Astrocyte (in vitro differentiated cells and primary cell): ENCODE measurements around the gene GRB10. TPM values are rescaled to one million over a fixed set of nuclear protein-coding genes. Genes with fewer than 3 reads are reported as not detected.

ENCODE experiments used
- DNase-seq: peaks from one replicate; pipeline ENCODE4 v3.0.0-alpha.2; 2010; ENCODE audit warnings: low read depth
- FAIRE-seq: peaks from 2 replicates; lab custom pipeline; 2011; peaks lifted over from hg19 to GRCh38; lab: Jason Lieb, UNC
- H2AFZ ChIP-seq: 2 replicates; pipeline ENCODE4 v1.6.0; 2012; ENCODE audit warnings: low read depth, low read length, inconsistent platforms
- H3K27ac ChIP-seq: 2 replicates; pipeline ENCODE4 v1.5.1; 2011; ENCODE audit warnings: low read depth, low read length, inconsistent platforms
- H3K27me3 ChIP-seq: 2 replicates; pipeline ENCODE4 v1.6.0; 2011; ENCODE audit warnings: low read length, inconsistent platforms; ENCODE audit not compliant: insufficient read depth
- H3K36me3 ChIP-seq: 2 replicates; pipeline ENCODE4 v1.5.1; 2011; ENCODE audit warnings: low read length, inconsistent platforms; ENCODE audit not compliant: insufficient read depth
- H3K4me1 ChIP-seq: 2 replicates; pipeline ENCODE4 v1.5.1; 2011; ENCODE audit warnings: low read length, inconsistent platforms; ENCODE audit not compliant: insufficient read depth
- H3K4me2 ChIP-seq: 2 replicates; pipeline ENCODE4 v1.6.0; 2012; ENCODE audit warnings: low read length, inconsistent platforms
- H3K4me3 ChIP-seq: 2 replicates; pipeline ENCODE4 v1.5.1; 2011; ENCODE audit warnings: low read depth, mild to moderate bottlenecking, low read length, inconsistent platforms; ENCODE audit not compliant: insufficient read depth
- H3K79me2 ChIP-seq: 2 replicates; pipeline ENCODE4 v1.6.0; 2012; ENCODE audit warnings: mild to moderate bottlenecking, low read length, inconsistent platforms; ENCODE audit not compliant: insufficient read depth
- H3K9ac ChIP-seq: 2 replicates; pipeline ENCODE4 v1.6.0; 2012; ENCODE audit warnings: mild to moderate bottlenecking, low read length, inconsistent platforms
- H3K9me3 ChIP-seq: 2 replicates; pipeline ENCODE4 v1.5.1; 2012; ENCODE audit warnings: low read depth, mild to moderate bottlenecking, low read length, inconsistent platforms; ENCODE audit not compliant: insufficient read depth
- H4K20me1 ChIP-seq: 2 replicates; pipeline ENCODE4 v1.6.0; 2012; ENCODE audit warnings: low read length, inconsistent platforms; ENCODE audit not compliant: insufficient read depth
- H3K27ac Mint-ChIP-seq: one replicate; pipeline ENCODE4 v1.8.0; 2021; ENCODE audit warnings: mild to moderate bottlenecking, mixed read lengths; ENCODE audit not compliant: unreplicated experiment
- H3K27me3 Mint-ChIP-seq: one replicate; pipeline ENCODE4 v1.8.0; 2021; ENCODE audit warnings: low read depth, mixed read lengths; ENCODE audit not compliant: unreplicated experiment
- H3K36me3 Mint-ChIP-seq: one replicate; pipeline ENCODE4 v1.8.0; 2021; ENCODE audit warnings: low read depth, mixed read lengths; ENCODE audit not compliant: unreplicated experiment
- H3K4me1 Mint-ChIP-seq: one replicate; pipeline ENCODE4 v1.8.0; 2021; ENCODE audit warnings: low read depth, mixed read lengths; ENCODE audit not compliant: unreplicated experiment
- H3K4me3 Mint-ChIP-seq: one replicate; pipeline ENCODE4 v1.8.0; 2021; ENCODE audit warnings: mild to moderate bottlenecking, moderate library complexity, mixed read lengths; ENCODE audit not compliant: unreplicated experiment
- H3K9me3 Mint-ChIP-seq: one replicate; pipeline ENCODE4 v1.8.0; 2021; ENCODE audit warnings: mild to moderate bottlenecking, mixed read lengths; ENCODE audit not compliant: unreplicated experiment
- CTCF ChIP-seq: IDR thresholded peaks from 2 replicates; pipeline ENCODE4 v1.5.1; 2011; ENCODE audit warnings: low read depth, mild to moderate bottlenecking, inconsistent platforms, low read length, moderate library complexity; ENCODE audit not compliant: insufficient read depth
- EZH2 ChIP-seq: IDR thresholded peaks from 2 replicates; pipeline ENCODE4 v1.6.1; 2012; ENCODE audit warnings: mild to moderate bottlenecking, low read length, inconsistent platforms; ENCODE audit not compliant: insufficient read depth
- total RNA-seq: library from RNA; stranded (reverse); gene quantifications from 2 replicates; pipeline ENCODE4 v1.2.1, GENCODE V29; 2021

GRB10 gene
- total RNA-seq, 1 donor from 2014 or later: 81.9 TPM

- FAIRE-seq (no peak), DNase-seq (no peak)
- no peak for TF ChIP-seq EZH2
- no peak for TF ChIP-seq CTCF
- H3K27ac Mint-ChIP-seq: no peak overlapping the region
- H3K4me3 Mint-ChIP-seq: no peak overlapping the region
- Histone ChIP-seq H3K27ac (no peak overlapping the region), H3K79me2 (no peaks in the 10 kb centered on the region), H3K27me3 (peaks cover 4% of the 10 kb centered on the region), H2AFZ (no peak overlapping the region), H3K36me3 (no peaks in the 10 kb centered on the region), H3K9me3 (no peaks in the 10 kb centered on the region), H3K4me3 (no peak overlapping the region), H3K9ac (no peak overlapping the region), H3K4me1 (no peaks in the 10 kb centered on the region), H4K20me1 (no peaks in the 10 kb centered on the region), H3K4me2 (no peak overlapping the region)
- H3K9me3 Mint-ChIP-seq: peaks cover 2% of the 10 kb centered on the region
- H3K4me1 Mint-ChIP-seq: no peaks in the 10 kb centered on the region
- H3K36me3 Mint-ChIP-seq: no peaks in the 10 kb centered on the region
- peaks cover 39% of the 10 kb centered on the region for H3K27me3 Mint-ChIP-seq
Measured at GRCh38 chr7:50540785-50541579, 241.7 kb downstream of the GRB10 start.

Other genes starting within 250 kb of the GRB10 start
- not detected in 2 replicates for gene DDC, start 217.5 kb downstream of the GRB10 start, total RNA-seq